ENCODE data around the gene WBP2.
A peak's percentile ranks its signal among the peaks of the same experiment; 100 is the strongest.
"Not testable (repeated sequence)": the region's sequence is repeated elsewhere in the genome, so short reads cannot be mapped to it uniquely, and the experiment has no call there.

WBP2 gene

DNA sequence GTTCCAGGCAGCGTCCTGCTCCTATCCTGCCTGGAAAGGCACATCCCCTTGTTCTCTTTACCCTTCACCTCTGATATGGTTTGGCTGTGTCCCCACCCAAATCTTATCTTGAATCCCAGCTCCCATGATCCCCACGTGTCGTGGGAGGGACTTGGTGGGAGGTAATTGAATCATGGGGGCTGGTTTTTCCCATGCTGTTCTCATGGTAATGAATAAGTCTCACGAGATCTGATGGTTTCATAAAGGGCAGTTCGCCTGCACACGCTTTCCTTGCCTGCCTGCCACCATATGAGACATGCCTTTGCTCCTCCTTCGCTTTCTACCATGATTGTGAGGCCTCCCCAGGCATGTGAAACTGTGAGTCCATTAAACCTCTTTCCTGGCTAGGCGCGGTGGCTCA lies 30.7 kb upstream of the WBP2 start:
- not testable (repeated sequence) for H3K27ac ChIP-seq (ENCODE audit: low read depth, low read length); H3K27me3 ChIP-seq (ENCODE audit: control insufficient read depth, insufficient read depth, low read length); H3K4me3 ChIP-seq (ENCODE audit: low read depth, low read length); H3K9me3 ChIP-seq (ENCODE audit: control insufficient read depth, insufficient read depth, low read length); H3K4me1 ChIP-seq (ENCODE audit: control insufficient read depth, insufficient read depth, low read length); H3K9ac ChIP-seq (ENCODE audit: low read depth, low read length)
- H3K36me3 ChIP-seq (ENCODE audit: control insufficient read depth, insufficient read depth, low read length), result peaks cover 16% of the 10 kb centered on the region

DNA sequence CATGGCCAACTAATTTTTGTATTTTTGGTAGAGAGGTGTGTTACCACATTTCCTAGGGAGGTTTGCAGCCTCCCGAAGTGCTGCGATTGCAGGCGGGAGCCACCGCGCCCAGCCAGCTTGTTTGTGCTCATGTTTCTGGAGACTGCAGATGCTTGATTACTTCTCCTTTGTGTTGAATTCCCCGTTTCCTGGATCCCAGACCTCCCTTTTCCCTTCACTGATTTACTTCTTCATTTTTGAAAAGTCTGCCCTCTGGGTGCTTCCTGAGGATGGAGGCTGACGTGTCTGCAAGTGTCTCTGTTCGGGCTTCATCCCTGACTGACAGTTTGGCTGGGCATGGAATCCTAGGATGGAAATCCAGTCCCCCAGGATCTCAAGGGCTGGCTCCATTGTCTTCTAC lies 30.3 kb upstream of the WBP2 start:
- Histone ChIP-seq H3K9me3 (ENCODE audit: control insufficient read depth, insufficient read depth, low read length) (no peaks in the 10 kb centered on the region), H3K36me3 (ENCODE audit: control insufficient read depth, insufficient read depth, low read length) (peaks cover 12% of the 10 kb centered on the region), H3K4me3 (ENCODE audit: low read depth, low read length) (no peak overlapping the region), H3K9ac (ENCODE audit: low read depth, low read length) (no peak overlapping the region), H3K4me1 (ENCODE audit: control insufficient read depth, insufficient read depth, low read length) (no peaks in the 10 kb centered on the region), H3K27ac (ENCODE audit: low read depth, low read length) (no peak overlapping the region), H3K27me3 (ENCODE audit: control insufficient read depth, insufficient read depth, low read length) (no peaks in the 10 kb centered on the region)

DNA sequence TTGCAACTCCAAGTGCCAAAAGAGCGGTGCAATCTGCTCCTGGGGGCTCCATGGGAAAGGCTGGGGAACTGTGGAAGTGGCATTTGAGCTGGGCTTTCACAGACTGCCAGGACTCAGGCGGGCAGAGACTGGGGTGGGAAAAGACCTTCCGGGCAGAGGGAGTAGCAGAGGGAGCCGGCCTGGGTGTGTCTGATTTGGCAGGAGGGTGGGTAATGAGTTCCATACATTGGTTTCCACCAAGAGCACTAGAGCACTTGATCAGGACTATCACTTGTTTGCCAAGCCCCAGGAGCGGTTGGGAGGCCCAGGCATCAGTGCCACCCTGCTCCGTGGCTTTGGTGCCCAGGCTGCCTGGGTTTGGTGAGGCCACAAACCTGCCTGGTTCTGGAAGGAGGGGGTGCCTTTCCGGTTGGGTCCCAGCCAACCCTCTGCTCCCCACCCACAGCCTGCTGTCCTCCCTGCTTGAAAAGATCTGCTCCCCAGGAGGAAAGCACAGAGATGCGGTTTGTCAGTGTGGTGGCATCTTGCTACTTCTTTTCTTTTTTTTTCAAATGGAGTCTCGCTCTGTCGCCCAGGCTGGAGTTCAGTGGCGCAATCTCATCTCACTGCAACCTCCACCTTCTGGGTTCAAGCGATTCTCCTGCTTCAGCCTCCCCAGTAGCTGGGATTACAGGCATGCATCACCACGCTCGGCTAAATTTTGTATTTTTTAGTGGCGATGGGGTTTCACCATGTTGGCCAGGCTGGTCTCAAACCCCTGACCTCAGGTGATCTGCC lies 26.7 kb upstream of the WBP2 start:
- Histone ChIP-seq H3K36me3 (ENCODE audit: control insufficient read depth, insufficient read depth, low read length) (no peaks in the 10 kb centered on the region), H3K4me1 (ENCODE audit: control insufficient read depth, insufficient read depth, low read length) (peaks cover under 1% of the 10 kb centered on the region; the same call in 1 of the 2 replicates), H3K27me3 (ENCODE audit: control insufficient read depth, insufficient read depth, low read length) (peaks cover 26% of the 10 kb centered on the region), H3K27ac (ENCODE audit: low read depth, low read length) (no peak overlapping the region), H3K9me3 (ENCODE audit: control insufficient read depth, insufficient read depth, low read length) (no peaks in the 10 kb centered on the region), H3K4me3 (ENCODE audit: low read depth, low read length) (no peak overlapping the region), H3K9ac (ENCODE audit: low read depth, low read length) (no peak overlapping the region)

DNA sequence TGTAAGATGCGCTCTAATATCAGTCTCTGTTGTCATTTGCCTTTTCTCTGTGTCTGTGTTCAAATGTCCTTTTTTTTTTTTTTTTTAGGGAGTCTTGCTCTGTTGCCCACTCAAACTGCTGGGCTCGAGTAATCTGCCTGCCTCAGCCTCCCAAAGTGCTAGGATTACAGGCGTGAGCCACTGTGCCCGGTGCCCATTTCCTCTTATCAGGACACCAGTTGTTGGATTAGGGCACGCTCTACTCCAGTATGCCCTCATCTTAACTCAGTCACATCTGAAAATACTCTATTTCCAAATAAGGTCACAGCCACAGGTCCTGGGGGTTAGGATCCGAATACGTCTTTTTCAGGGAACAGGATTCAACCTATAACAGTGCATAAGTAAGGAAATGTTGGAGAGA lies 25.1 kb upstream of the WBP2 start:
- Histone ChIP-seq H3K36me3 (ENCODE audit: control insufficient read depth, insufficient read depth, low read length) (no peaks in the 10 kb centered on the region), H3K27me3 (ENCODE audit: control insufficient read depth, insufficient read depth, low read length) (peaks cover 29% of the 10 kb centered on the region), H3K9ac (ENCODE audit: low read depth, low read length) (no peak overlapping the region), H3K9me3 (ENCODE audit: control insufficient read depth, insufficient read depth, low read length) (no peaks in the 10 kb centered on the region), H3K27ac (ENCODE audit: low read depth, low read length) (no peak overlapping the region), H3K4me1 (ENCODE audit: control insufficient read depth, insufficient read depth, low read length) (peaks cover 11% of the 10 kb centered on the region; the same call in 1 of the 2 replicates), H3K4me3 (ENCODE audit: low read depth, low read length) (no peak overlapping the region)

DNA sequence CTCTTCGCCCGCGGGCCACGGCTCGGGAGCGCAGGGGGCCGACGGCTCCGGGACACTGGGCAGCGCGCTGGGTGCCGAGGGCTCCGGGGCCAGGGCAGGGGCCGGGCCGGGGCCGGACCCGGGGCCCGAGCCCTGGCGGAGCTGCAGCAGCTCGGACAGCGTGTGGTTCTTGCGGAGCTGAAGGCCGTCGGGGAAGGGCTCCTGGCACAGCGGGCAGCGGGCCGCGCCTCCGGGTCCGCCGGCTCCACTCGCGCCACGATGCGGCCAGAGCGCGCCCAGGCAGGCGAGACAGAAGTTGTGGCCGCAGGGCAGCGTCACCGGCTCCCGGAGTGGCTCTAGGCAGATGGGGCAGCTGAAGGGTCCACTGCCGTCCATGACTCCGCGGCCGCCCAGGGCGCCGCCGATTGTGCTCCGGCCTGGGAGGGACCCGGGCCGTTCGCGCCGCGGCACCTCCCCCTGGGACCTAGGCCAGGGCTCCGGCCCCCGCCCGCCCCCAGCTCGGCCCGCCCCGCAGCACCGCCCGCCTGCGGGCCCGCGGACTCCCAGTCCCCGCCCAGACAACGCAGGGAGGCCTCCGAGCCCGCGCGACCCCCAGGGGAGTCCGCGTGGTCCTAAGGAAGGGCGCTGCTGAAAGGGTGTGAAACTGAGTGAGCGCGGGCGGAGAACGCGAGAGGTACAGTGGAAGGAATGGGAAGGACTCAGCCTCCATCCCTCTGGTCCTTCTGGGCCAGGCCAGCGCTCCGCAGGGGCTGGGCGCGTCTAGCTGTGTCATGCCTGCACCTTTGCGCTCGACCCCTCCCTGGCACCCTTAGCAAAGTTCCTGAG lies 23.3 kb upstream of the WBP2 start, which contains the start of gene TRIM47:
TSS of gene TRIM47 (minus strand) at position 408 of the 825 bp plus-strand sequence. CDS start at position 375, 33 bp downstream.
- Histone ChIP-seq H3K4me1 (ENCODE audit: control insufficient read depth, insufficient read depth, low read length) (peaks cover 11% of the 10 kb centered on the region; the same call in 1 of the 2 replicates), H3K27me3 (ENCODE audit: control insufficient read depth, insufficient read depth, low read length) (peaks cover 29% of the 10 kb centered on the region), H3K4me3 (ENCODE audit: low read depth, low read length) (peak within 1 kb of the TSS; percentile 73), H3K9me3 (ENCODE audit: control insufficient read depth, insufficient read depth, low read length) (no peaks in the 10 kb centered on the region), H3K9ac (ENCODE audit: low read depth, low read length) (no peak within 1 kb of the TSS; the same call in 1 of the 2 replicates), H3K36me3 (ENCODE audit: control insufficient read depth, insufficient read depth, low read length) (no peaks in the 10 kb centered on the region), H3K27ac (ENCODE audit: low read depth, low read length) (peak within 1 kb of the TSS; percentile 68)

DNA sequence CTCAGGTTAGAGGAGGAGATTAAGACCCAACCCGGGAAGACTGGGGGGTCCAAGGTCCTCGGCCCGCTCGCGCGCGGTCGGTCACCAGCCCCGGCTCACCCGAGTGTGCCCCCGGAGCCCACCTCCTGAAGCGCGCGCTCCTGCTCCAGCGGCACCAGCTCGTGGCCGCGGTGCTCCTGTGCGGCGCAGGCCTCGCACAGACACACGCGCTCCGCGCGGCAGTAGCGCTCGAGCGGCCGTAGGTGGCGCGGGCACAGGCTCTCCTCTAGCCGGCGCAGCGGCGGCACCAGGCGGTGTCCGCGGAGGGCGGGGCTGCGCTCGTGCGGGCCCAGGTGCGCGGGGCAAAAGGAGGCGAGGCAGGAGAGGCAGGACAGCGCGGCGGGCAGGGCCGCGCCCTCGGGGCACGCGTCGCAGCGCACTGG lies 22.6 kb upstream of the WBP2 start:
- peaks cover 29% of the 10 kb centered on the region for H3K27me3 ChIP-seq (ENCODE audit: control insufficient read depth, insufficient read depth, low read length)
- peak overlapping the region; percentile 68 for H3K27ac ChIP-seq (ENCODE audit: low read depth, low read length)

DNA sequence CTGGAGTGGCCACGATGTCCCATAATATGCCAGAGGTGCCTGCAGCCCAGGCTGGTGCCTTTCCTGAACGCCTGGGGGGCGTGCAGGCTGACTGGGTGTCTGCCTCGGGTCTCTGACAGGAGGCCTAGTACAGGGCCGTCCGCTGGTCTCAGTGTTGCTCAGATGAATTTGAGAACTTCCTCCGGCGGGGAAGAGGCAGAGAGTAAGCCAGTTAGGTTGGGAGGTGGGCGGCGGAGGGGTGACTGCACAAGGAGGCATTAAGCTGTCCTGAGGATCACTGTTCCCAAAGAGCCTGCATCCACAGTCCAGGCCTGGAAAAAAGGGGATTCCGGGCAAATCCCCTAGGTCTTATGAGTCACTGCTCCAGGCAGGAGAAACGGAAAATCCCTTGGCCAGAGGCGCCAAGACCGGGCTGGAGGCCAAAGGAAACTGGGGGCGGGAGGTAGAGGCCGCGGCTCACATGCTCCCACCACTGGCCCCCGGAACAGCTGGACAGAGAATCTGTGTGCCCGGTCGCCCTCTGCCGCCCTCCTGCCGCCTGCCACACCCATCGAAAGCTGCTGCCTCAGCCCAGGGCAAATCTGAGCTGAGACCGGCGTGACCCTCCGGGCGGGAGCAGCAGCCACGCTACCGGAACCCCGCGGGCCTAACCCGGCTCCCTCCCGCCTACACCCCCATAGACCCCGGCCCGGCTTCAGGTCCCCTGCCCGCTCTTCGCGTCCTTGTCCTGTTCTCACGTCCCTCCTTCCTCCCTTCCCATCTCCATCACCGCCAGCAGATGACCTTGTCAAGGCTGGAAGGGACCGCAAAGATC lies 22.0 kb upstream of the WBP2 start:
- Histone ChIP-seq H3K27me3 (ENCODE audit: control insufficient read depth, insufficient read depth, low read length) (peaks cover 29% of the 10 kb centered on the region), H3K4me1 (ENCODE audit: control insufficient read depth, insufficient read depth, low read length) (peaks cover 11% of the 10 kb centered on the region; the same call in 1 of the 2 replicates), H3K4me3 (ENCODE audit: low read depth, low read length) (peak overlapping the region; percentile 73), H3K36me3 (ENCODE audit: control insufficient read depth, insufficient read depth, low read length) (no peaks in the 10 kb centered on the region), H3K27ac (ENCODE audit: low read depth, low read length) (peak overlapping the region; percentile 68), H3K9ac (ENCODE audit: low read depth, low read length) (no peak overlapping the region), H3K9me3 (ENCODE audit: control insufficient read depth, insufficient read depth, low read length) (no peaks in the 10 kb centered on the region)

More for the DNA sequence above, 22.6 kb upstream of the WBP2 start:
- no peaks in the 10 kb centered on the region for H3K9me3 ChIP-seq (ENCODE audit: control insufficient read depth, insufficient read depth, low read length)
- H3K9ac ChIP-seq (ENCODE audit: low read depth, low read length), result no peak overlapping the region; the same call in 1 of the 2 replicates
- peak overlapping the region; percentile 73 for H3K4me3 ChIP-seq (ENCODE audit: low read depth, low read length)
- H3K4me1 ChIP-seq (ENCODE audit: control insufficient read depth, insufficient read depth, low read length), result peaks cover 11% of the 10 kb centered on the region; the same call in 1 of the 2 replicates
- H3K36me3 ChIP-seq (ENCODE audit: control insufficient read depth, insufficient read depth, low read length), result no peaks in the 10 kb centered on the region

DNA sequence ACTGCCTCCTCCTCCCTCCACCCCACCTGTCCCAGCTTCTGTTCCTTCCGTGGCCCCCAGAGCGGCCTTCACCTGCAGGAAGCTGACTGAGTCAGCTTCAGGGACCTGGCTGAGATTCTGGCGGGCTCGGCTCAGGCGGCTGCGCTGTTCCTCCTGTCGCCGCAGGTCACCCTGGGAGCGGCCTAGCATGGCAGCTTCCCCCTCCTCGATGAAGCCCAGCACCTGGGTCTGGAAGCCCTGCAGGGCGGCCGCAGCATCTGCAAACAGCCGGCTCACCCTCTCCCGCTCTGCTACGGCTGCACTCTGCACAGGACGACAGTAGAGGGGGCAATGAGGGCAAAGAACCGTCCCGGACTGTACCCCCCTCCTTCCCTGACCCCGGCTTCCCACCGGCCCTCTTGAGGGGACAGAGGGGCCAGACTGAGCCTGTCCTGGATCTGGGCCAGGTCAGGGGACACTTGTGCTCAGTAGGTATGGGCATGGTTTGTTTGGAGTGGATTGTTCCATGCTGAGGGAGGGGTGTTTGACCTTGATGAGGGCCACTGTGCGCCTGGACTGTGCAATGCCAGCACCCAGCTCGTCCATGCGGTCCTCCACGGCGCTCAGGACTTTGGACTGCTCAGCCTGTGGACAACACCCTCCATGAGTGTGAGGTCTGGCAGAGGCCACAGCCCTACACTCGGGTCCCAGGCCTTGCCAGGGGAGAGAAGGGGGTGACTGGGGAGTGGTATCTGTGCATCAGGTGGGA lies 21.2 kb upstream of the WBP2 start:
- Histone ChIP-seq H3K4me1 (ENCODE audit: control insufficient read depth, insufficient read depth, low read length) (peaks cover 11% of the 10 kb centered on the region; the same call in 1 of the 2 replicates), H3K27me3 (ENCODE audit: control insufficient read depth, insufficient read depth, low read length) (peaks cover 29% of the 10 kb centered on the region), H3K9me3 (ENCODE audit: control insufficient read depth, insufficient read depth, low read length) (no peaks in the 10 kb centered on the region), H3K27ac (ENCODE audit: low read depth, low read length) (peak overlapping the region; percentile 68), H3K4me3 (ENCODE audit: low read depth, low read length) (peak overlapping the region; percentile 73; the same call in 1 of the 2 replicates), H3K36me3 (ENCODE audit: control insufficient read depth, insufficient read depth, low read length) (no peaks in the 10 kb centered on the region), H3K9ac (ENCODE audit: low read depth, low read length) (no peak overlapping the region)

DNA sequence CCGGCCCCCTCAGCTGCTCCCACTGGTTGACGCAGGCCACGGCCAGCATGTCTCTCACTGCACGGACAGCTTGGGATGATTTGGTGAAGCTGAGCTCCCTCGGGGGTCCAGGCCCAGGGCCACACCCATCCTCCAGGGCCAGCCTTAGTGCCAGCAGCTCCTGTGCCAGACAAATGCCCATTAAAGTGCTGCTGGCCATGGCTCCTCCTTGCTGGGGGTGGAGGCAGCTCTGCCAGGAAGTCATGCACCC lies 20.7 kb upstream of the WBP2 start:
- H3K4me1 ChIP-seq (ENCODE audit: control insufficient read depth, insufficient read depth, low read length), result peaks cover 11% of the 10 kb centered on the region; the same call in 1 of the 2 replicates
- peaks cover 29% of the 10 kb centered on the region for H3K27me3 ChIP-seq (ENCODE audit: control insufficient read depth, insufficient read depth, low read length)
- H3K9me3 ChIP-seq (ENCODE audit: control insufficient read depth, insufficient read depth, low read length), result no peaks in the 10 kb centered on the region
- H3K4me3 ChIP-seq (ENCODE audit: low read depth, low read length), result no peak overlapping the region
- no peak overlapping the region for H3K27ac ChIP-seq (ENCODE audit: low read depth, low read length)
- no peak overlapping the region for H3K9ac ChIP-seq (ENCODE audit: low read depth, low read length)
- H3K36me3 ChIP-seq (ENCODE audit: control insufficient read depth, insufficient read depth, low read length), result no peaks in the 10 kb centered on the region
